Measurements from ENCODE around the gene CSRP1.

DNA sequence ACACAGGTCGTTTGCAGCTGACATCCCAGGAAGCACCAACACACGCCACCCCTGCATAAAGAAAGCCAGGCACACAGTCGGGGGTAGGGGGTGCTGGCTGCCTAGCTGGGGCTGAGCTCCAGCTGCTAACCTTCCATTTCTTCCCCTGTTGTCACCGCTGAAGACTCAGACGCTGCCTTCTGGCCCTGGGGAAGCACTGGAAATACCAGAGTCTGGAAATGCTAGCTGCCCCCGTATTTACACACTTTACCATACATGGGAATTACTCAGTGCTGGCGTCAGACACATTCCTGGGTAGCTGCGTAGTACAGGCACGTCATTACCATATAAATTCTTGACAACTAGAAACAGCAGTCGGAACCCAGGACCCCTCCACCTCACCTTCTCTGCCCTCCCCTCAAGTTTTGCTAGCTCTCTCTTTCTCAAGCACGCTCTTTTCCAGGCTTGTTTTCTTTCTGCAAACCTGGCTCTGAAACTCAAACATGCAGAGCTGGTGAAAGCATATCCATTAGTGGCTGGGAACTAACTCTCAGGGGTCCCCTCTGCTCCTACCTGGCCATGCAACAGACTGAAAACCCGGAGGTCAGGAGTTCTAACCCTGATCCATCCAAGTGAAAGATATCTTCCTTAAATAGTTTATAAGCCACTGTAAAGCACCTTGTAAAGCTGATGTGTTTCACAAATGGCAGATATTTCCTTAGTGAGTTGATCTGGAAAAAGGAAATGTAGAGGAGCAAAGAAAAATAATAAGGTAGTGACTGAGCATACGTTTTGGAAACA is 3.3 kb downstream of the CSRP1 start:
- TF ChIP-seq, protein P1, sequence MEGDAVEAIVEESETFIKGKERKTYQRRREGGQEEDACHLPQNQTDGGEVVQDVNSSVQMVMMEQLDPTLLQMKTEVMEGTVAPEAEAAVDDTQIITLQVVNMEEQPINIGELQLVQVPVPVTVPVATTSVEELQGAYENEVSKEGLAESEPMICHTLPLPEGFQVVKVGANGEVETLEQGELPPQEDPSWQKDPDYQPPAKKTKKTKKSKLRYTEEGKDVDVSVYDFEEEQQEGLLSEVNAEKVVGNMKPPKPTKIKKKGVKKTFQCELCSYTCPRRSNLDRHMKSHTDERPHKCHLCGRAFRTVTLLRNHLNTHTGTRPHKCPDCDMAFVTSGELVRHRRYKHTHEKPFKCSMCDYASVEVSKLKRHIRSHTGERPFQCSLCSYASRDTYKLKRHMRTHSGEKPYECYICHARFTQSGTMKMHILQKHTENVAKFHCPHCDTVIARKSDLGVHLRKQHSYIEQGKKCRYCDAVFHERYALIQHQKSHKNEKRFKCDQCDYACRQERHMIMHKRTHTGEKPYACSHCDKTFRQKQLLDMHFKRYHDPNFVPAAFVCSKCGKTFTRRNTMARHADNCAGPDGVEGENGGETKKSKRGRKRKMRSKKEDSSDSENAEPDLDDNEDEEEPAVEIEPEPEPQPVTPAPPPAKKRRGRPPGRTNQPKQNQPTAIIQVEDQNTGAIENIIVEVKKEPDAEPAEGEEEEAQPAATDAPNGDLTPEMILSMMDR (IDR thresholded peaks at IDR 0.05; ENCODE audit: low read depth, low read length, poor library complexity, severe bottlenecking), result no peak
- no peak for TF ChIP-seq EZH2phosphoT487 (IDR thresholded peaks at IDR 0.05; ENCODE audit: borderline replicate concordance, low read length)
